HG03342 (cell line): ENCODE data around the gene FITM1.

ENCODE experiments used
- ATAC-seq: cut with Tn5 transposase; IDR thresholded peaks from one replicate; pipeline ENCODE4 v1.9.1; 2021; ENCODE audit warnings: mild to moderate bottlenecking, moderate library complexity; ENCODE audit not compliant: unreplicated experiment

The FITM1 gene

GRCh38 chr14:24138396-24139271, 8.2 kb downstream of the FITM1 start:
- ATAC-seq, result no peak

GRCh38 chr14:24139272-24139934, 8.9 kb downstream of the FITM1 start:
- no peak for ATAC-seq

GRCh38 chr14:24141097-24141880, 10.8 kb downstream of the FITM1 start, which contains the start of gene EMC9:
Gene EMC9 (minus strand): TSS chr14:24141591. CDS start chr14:24141304, 287 bp downstream.
- ATAC-seq, result peak; percentile 82

DNA sequence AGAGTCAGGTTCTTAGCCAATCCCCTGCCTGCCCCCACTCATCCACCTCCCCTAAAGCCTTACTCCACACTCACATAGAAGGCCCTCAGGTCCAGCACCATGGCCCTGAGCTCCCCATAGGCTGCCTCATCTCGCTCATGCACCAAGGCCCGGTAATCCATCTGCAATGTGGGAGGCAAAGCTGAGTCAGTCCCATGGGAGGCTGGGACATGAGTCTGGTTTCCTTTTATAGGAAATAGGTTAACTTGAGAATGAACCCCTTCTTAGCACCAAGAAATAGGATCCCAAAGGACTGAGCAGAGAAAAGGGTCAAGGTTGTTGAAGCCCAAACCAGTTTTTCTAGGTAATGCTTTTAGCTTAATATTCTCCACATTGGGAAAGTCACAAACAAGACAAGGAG, 13.1 kb downstream of the FITM1 start:
- no peak for ATAC-seq

DNA sequence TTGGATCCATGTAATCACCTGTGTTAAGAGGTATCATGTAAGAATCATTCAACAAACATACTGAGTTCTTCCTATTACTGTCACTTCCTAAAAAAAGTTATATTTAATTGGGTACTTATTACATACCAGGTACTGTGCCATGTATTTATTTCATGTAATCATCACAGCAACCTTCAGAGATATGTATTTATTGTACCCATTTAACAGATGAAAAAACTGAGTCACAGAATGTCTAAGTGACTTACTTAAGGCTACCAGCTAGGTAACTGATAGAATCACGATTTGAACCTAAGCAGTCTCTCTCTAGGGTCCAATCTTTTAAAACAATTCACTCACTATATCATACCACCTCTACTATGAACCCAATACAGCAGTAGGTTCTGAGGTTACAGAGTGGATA, 14.0 kb downstream of the FITM1 start:
- no peak for ATAC-seq

- ATAC-seq, result no peak
Measured at GRCh38 chr14:24145219-24145618, 14.8 kb downstream of the FITM1 start.

DNA sequence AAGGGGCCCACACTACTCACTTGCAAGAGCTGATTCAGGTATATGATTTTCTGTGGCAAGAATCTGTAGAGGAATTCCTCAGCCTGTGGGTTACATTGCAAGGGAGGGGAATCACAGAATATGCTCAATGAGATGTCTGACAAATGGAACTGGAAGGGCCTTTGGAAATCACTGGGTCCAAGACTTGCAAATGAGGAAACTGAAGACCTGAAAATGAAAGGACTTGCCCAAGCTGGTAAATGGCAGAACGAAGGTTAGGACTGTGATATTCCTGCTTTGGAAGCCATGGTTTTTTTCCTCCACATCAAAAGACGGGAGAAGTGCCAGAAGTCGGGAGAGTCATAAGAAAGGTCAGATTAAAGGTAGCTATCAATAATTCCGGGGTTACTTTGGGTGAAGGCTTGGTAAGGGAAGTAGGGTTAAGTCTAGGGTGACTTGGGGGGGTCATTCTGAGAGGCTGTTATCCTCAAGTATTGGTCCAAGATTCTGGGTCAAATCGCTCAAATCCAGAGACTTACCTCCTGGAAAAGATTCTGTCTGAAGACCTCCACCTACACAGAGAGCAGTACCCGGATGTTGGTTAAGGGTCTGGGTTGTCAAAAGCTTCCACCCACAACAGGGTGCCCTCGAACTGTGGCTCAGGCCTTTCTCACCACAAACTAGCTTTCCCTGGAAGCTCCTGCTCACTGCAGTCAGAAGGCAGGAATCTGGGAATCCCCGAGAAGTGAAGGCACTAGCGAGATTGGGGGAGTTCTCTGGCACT, 15.4 kb downstream of the FITM1 start:
- no peak for ATAC-seq

- peak; percentile 55 for ATAC-seq
Measured at GRCh38 chr14:24146453-24146977, 16.1 kb downstream of the FITM1 start, which contains the start of gene PSME2. Gene PSME2 (minus strand): TSS chr14:24146610. CDS start chr14:24146581, 29 bp downstream.

DNA sequence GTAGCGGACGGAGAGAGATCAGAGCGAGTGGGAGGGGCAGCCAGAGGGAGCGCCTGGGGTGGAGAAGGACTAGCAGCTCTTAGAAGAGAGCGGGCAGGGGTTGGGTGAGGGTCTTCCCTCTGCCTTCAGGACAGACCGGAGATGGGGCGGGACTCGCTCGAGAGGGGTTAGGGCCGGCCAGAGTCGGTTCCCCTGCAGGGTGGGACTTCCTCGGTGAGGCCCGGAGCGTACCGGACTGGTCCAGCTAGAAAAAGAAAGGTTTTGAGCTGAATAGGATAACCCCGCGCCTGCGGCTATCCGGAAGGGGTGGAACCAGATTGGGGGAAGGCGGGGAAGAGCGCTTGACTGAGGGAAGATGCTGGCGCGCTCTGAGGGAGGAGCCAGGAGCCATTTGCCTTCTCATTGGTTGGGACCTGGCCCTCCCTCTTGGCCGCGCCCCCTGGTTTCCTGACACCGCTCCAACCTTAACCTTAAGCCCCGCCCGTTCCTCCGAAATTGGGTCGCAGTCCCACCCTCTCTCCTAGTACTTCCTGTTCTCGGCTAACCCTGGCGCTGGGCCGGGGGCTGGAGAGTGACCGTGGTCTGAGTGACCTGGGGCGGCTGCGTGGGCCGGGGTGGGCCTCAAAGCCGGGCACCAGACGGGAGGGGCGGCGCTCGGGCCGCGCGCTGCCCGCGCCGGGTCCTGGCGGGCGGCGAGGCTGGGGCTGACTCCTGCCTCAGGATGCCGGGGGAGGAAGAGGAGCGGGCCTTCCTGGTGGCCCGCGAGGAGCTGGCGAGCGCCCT, 16.7 kb downstream of the FITM1 start, which contains the start of gene RNF31:
TSS of gene RNF31 (plus strand) at position 521 of the 783 bp plus-strand sequence. CDS start at position 722, 201 bp downstream.
- peak; percentile 80 for ATAC-seq

DNA sequence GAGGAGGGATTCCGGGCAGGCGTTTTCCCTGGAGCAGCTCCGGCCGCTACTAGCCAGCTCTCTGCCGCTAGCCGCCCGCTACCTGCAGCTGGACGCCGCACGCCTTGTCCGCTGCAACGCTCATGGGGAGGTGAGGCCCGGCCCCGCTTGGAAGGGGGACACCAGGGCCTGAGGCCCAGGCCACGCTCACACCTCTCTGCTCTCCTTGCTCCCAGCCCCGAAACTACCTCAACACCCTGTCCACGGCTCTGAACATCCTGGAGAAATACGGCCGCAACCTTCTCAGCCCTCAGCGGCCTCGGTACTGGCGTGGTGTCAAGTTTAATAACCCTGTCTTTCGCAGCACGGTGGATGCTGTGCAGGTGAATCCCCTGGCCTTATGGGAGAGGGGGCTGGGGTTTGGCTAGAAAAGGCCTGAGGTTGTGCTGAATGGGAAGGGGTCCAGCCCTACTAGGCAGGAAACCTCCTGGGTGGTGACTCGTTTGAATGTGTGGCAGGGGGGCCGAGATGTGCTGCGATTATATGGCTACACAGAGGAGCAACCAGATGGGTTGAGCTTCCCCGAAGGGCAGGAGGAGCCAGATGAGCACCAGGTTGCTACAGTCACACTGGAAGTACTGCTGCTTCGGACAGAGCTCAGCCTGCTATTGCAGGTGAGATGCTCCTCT, 17.4 kb downstream of the FITM1 start:
- no peak for ATAC-seq

DNA sequence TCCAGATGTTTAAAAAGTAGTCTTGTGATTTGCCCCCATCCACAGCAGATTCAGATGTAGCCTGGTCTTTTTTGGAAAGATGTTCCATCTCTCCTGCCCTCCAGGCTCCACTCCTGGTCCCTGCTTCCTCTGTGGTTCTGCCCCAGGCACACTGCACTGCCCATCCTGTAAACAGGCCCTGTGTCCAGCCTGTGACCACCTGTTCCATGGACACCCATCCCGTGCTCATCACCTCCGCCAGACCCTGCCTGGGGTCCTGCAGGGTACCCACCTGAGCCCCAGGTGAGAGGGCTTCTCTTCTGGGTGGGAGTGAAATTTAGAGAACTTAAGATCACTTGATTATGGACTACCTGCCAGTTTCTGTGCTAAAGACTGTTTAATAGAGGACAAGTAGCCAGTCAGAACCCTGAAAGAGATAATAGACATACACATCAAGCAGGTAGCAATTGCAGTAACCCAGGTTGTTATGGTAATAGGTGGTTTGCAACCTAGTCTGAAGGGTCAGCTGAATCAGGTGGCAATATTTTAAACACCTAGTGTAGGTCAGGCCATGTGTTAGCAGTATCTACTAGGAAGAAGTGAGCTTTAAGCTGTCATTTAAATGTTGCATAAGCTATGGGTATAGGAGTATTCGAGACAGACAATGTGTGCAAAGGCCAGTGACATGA, 19.0 kb downstream of the FITM1 start:
- no peak for ATAC-seq

DNA sequence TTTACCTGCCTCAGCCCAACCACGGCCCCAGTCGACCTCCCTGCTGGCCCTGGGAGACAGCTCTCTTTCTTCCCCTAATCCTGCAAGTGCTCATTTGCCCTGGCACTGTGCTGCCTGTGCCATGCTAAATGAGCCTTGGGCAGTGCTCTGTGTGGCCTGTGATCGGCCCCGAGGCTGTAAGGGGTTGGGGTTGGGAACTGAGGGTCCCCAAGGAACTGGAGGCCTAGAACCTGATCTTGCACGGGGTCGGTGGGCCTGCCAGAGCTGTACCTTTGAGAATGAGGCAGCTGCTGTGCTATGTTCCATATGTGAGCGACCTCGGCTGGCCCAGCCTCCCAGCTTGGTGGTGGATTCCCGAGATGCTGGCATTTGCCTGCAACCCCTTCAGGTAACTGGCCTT, 19.6 kb downstream of the FITM1 start:
- no peak for ATAC-seq

DNA sequence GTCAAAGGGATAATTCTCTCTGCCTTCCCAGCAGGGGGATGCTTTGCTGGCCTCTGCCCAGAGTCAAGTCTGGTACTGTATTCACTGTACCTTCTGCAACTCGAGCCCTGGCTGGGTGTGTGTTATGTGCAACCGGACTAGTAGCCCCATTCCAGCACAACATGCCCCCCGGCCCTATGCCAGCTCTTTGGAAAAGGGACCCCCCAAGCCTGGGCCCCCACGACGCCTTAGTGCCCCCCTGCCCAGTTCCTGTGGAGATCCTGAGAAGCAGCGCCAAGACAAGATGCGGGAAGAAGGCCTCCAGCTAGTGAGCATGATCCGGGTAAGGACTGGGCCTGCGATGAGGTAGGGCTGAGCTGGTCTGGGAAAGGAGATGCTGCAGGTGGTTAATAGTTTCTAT, 20.1 kb downstream of the FITM1 start:
- ATAC-seq, result no peak

DNA sequence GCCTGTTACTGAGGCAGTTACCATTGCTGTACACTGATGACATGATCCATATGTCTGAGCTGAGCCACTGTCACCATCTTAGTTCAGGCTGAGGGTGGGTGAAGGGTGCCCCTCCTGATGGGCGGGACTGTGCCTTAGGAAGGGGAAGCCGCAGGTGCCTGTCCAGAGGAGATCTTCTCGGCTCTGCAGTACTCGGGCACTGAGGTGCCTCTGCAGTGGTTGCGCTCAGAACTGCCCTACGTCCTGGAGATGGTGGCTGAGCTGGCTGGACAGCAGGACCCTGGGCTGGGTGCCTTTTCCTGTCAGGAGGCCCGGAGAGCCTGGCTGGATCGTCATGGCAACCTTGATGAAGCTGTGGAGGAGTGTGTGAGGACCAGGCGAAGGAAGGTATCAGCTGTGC, 20.5 kb downstream of the FITM1 start:
- no peak for ATAC-seq

- no peak for ATAC-seq
Measured at GRCh38 chr14:24151404-24152080, 21.1 kb downstream of the FITM1 start.

DNA sequence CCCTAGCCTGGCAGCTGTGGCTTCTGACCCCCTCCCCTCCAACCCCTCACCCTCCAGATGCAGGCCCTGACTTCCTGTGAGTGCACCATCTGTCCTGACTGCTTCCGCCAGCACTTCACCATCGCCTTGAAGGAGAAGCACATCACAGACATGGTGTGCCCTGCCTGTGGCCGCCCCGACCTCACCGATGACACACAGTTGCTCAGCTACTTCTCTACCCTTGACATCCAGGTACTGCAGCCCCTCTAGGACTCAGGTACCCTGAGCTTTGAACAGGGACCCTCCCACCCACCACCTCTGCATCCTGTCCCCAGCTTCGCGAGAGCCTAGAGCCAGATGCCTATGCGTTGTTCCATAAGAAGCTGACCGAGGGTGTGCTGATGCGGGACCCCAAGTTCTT, 24.6 kb downstream of the FITM1 start:
- no peak for ATAC-seq

DNA sequence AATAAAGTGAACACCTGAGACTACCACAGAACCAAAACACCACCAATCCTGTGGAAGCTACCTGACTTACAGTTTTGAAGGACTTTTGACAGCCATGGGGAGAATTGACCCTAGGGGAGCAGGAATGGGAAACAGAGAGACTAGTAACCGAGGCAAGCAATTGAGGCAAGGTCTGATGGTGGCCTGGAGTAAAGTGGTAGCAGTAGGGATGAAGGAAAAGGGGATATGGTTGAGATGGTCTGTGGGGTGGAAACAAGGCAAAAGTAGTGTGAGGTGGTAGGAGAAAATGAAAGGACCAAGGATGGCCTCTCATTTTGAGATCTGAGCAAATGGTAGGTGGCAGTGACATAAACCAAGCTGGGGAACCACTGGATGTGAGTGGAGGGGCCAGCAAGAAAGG, 26.4 kb downstream of the FITM1 start:
- ATAC-seq, result no peak

GRCh38 chr14:24157331-24157730, 26.9 kb downstream of the FITM1 start:
- ATAC-seq, result no peak
